Gastroesophageal sphincter (tissue), 4 donors: Measurements from ENCODE around the gene DENND6B. TPM values are rescaled to one million over a fixed set of nuclear protein-coding genes. Genes with fewer than 3 reads are reported as not detected.

Experiments used
- ATAC-seq: fragments of 150-250 bp; one replicate; pipeline ENCODE4 v1.9.1; 2016; ENCODE audit warnings: mild to moderate bottlenecking, moderate library complexity
- H3K27ac ChIP-seq, 4 donors: fragments of 200-600 bp; sonication (generic) in 3 of 4; 1 replicate in 3 of 4; 2 replicates in 1 of 4; pipeline ENCODE4 v1.5.1; 2016 to 2019
- H3K27me3 ChIP-seq: fragments of 200-600 bp; sonication (generic); one replicate; pipeline ENCODE4 v1.5.1; 2019
- H3K36me3 ChIP-seq, 2 donors: fragments of 200-600 bp; sonication (generic); one replicate each; pipeline ENCODE4 v1.5.1; 2019; ENCODE audit warnings: control low read depth in 1 of 2
- H3K4me1 ChIP-seq, 3 donors: fragments of 200-600 bp; sonication (generic); 1 replicate in 2 of 3; 2 replicates in 1 of 3; pipeline ENCODE4 v1.5.1; 2016 to 2019; ENCODE audit warnings: control low read depth in 2 of 3
- H3K4me3 ChIP-seq, 2 donors: fragments of 200-600 bp; sonication (generic); one replicate each; pipeline ENCODE4 v1.5.1; 2019; ENCODE audit warnings: mild to moderate bottlenecking in 1 of 2, moderate library complexity in 1 of 2
- H3K9me3 ChIP-seq, 3 donors: fragments of 200-600 bp; sonication (generic); one replicate each; pipeline ENCODE4 v1.5.1; 2017 to 2019; ENCODE audit warnings: control low read depth in 2 of 3
- EP300 ChIP-seq: sonication (generic); formaldehyde crosslinking; IDR thresholded peaks from one replicate; pipeline ENCODE4 v1.6.1; 2017; ENCODE audit warnings: antibody characterized with exemption, mild to moderate bottlenecking
- POLR2A ChIP-seq, 2 donors: fragments of 450-650 bp; IDR thresholded peaks; one replicate each; pipeline ENCODE4 v1.6.1; 2017; ENCODE audit warnings: antibody characterized with exemption in 2 of 2, mild to moderate bottlenecking in 2 of 2, moderate library complexity in 1 of 2
- POLR2AphosphoS5 ChIP-seq: sonication (generic); formaldehyde crosslinking; IDR thresholded peaks from one replicate; pipeline ENCODE4 v1.6.1; 2017; ENCODE audit warnings: antibody characterized with exemption
- WGBS, 2 donors: methylation state at CpG; one replicate each; pipeline ENCODE4 v1.1.5; 2018; ENCODE audit warnings: low coverage in 1 of 2; 5-methylcytosine and 5-hydroxymethylcytosine counted together
- total RNA-seq, 4 donors: library from RNA; depleted of rRNA; stranded (reverse); fragments of >200 nt; gene quantifications; one replicate each; pipeline ENCODE4 v1.1.0, GENCODE V29; 2016
- TF ChIP-seq, protein P1 (sequence below), 4 experiments: fragments of 200-600 bp in 2 of 4; fragments of 450-650 bp in 2 of 4; sonication (generic) in 1 of 4; IDR thresholded peaks; one replicate each; pipeline ENCODE4 v1.5.1; 2017 to 2019; ENCODE audit warnings: antibody characterized with exemption in 4 of 4, mild to moderate bottlenecking in 2 of 4, moderate library complexity in 2 of 4

Gene DENND6B
- total RNA-seq, 4 donors from 2014 or later: 2.0 to 4.8 (median 2.8) TPM

DNA sequence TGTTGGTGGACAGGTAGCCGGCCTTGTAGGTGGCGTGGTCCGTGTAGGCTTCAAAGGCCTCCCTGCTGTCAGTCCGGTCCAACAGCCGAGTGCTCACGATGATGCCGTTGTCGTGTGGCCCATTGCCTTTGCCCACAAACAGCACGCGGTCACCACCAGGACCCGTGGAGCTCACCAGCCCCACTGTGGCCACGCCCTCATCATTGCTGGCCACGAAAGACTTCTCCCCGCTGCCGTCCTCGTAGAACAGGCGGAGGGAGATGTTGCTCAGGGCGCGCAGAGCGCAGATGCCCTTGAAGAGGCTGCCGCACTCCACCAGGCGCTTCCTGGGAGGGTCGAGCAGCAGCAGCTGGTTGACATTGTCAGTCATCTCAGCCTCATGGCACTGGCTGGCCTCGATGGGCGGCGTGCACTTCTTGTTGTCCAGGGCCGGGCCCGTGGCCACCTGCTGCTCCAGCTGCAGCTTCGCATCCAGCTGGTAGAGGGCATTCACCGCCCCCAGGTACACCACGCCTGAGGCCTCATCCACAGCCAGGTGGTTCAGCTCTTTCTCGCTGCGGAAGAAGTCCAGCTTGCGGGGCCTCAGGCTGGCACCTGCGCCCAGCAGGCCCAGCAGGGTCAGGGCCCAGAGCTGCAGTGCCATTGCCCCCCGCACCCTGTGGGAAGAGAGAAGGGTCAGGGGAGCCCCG lies 36.7 kb downstream of the DENND6B start:
- peaks cover 0 to 62% of the 10 kb centered on the region in 2 donors for H3K36me3 ChIP-seq
- H3K27me3 ChIP-seq: no peaks in the 10 kb centered on the region
- no CpG with 5 or more reads among the region's 37 CpGs for WGBS, 2 donors
- no peak overlapping the region for H3K27ac ChIP-seq
- no peak overlapping the region for H3K4me3 ChIP-seq
- no peaks in the 10 kb centered on the region for H3K9me3 ChIP-seq
- peaks cover 0 to 60% (median 25%) of the 10 kb centered on the region in 3 donors for H3K4me1 ChIP-seq
- TF ChIP-seq EP300: no peak
- TF ChIP-seq POLR2A (IDR thresholded peaks at IDR 0.05): no peak
- no peak for TF ChIP-seq POLR2AphosphoS5
- TF ChIP-seq, protein P1, sequence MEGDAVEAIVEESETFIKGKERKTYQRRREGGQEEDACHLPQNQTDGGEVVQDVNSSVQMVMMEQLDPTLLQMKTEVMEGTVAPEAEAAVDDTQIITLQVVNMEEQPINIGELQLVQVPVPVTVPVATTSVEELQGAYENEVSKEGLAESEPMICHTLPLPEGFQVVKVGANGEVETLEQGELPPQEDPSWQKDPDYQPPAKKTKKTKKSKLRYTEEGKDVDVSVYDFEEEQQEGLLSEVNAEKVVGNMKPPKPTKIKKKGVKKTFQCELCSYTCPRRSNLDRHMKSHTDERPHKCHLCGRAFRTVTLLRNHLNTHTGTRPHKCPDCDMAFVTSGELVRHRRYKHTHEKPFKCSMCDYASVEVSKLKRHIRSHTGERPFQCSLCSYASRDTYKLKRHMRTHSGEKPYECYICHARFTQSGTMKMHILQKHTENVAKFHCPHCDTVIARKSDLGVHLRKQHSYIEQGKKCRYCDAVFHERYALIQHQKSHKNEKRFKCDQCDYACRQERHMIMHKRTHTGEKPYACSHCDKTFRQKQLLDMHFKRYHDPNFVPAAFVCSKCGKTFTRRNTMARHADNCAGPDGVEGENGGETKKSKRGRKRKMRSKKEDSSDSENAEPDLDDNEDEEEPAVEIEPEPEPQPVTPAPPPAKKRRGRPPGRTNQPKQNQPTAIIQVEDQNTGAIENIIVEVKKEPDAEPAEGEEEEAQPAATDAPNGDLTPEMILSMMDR (IDR thresholded peaks at IDR 0.05): no peak
- no peak for ATAC-seq

DNA sequence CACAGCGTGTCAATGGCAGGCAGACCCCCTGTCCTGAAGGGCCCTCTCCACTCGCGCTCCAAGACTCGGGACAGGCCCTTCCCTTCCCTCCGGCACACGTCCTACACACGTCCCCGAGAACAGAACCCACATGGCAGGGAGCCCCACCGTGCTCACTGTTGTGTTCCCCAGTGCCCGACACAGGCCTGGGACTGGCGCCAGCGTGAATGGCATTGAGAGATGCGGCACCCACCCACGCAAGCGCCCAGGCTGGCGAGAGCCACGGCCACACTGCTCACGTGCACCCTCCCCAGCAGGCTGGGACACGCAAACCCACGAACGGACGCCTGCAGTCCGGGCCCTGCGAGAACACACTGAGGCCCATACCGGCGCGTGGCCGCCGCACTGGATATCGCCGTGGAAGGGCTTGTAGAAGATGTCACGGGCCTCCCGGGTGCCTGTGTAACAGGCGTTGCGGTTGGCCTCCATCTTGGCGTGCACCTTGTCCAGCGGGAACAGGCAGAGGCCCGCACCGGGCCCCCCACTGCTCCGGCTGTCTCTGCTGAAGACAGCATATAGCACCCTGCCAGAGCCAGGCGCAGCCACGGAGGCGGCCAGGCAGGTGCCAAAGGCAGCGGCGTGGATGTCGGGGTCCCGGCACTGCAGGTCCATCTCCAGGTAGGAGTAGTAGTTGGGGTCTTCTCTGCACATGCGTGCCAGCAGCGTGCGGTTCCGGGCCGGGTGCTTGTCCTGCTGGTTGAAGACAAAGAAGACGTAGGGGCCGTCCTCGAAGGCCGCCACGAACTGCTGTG lies 37.5 kb downstream of the DENND6B start:
- no peaks in the 10 kb centered on the region for H3K27me3 ChIP-seq
- TF ChIP-seq POLR2A (IDR thresholded peaks at IDR 0.05) (no peak), EP300 (no peak), POLR2AphosphoS5 (no peak)
- TF ChIP-seq, protein P1 (IDR thresholded peaks at IDR 0.05): no peak
- 88% methylated on average over 9 of the region's 57 CpGs; no CpG with 5 or more reads in 1 of the 2 donors for WGBS, 2 donors
- no peaks in the 10 kb centered on the region for H3K9me3 ChIP-seq
- H3K27ac ChIP-seq: no peak overlapping the region
- ATAC-seq: no peak
- H3K4me3 ChIP-seq: no peak overlapping the region
- peaks cover 0 to 52% (median 22%) of the 10 kb centered on the region in 3 donors for H3K4me1 ChIP-seq
- peaks cover 0 to 69% of the 10 kb centered on the region in 2 donors for H3K36me3 ChIP-seq

DNA sequence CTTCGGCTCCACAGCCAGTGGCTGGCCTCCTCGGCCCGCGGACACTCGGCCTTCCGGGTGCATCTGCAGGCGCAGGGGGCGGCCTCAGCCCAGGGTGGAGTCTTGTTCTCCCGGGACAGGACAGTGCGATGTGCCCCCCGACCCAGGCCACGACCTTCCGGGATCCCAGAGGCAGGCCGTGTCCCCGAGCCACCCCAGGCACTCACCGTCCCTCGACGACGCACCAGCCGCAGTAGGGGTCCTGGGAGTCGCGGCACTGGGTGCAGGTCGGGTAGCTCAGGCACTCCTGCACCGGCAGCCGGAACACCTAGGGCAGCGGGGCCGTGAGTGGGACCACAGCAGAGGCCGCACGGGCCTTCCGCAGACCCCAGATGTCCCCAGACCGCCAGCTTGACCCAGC lies 39.1 kb downstream of the DENND6B start:
- peaks cover 0 to 85% of the 10 kb centered on the region in 2 donors for H3K36me3 ChIP-seq
- H3K9me3 ChIP-seq: no peaks in the 10 kb centered on the region
- H3K4me1 ChIP-seq: peaks cover 0 to 40% (median 5%) of the 10 kb centered on the region in 3 donors
- no CpG with 5 or more reads among the region's 31 CpGs for WGBS, 2 donors
- no peak overlapping the region for H3K4me3 ChIP-seq
- H3K27ac ChIP-seq: no peak overlapping the region
- TF ChIP-seq POLR2A (IDR thresholded peaks at IDR 0.05) (no peak), EP300 (no peak), POLR2AphosphoS5 (no peak)
- TF ChIP-seq, protein P1 (IDR thresholded peaks at IDR 0.05): no peak
- no peaks in the 10 kb centered on the region for H3K27me3 ChIP-seq
- ATAC-seq: no peak

DNA sequence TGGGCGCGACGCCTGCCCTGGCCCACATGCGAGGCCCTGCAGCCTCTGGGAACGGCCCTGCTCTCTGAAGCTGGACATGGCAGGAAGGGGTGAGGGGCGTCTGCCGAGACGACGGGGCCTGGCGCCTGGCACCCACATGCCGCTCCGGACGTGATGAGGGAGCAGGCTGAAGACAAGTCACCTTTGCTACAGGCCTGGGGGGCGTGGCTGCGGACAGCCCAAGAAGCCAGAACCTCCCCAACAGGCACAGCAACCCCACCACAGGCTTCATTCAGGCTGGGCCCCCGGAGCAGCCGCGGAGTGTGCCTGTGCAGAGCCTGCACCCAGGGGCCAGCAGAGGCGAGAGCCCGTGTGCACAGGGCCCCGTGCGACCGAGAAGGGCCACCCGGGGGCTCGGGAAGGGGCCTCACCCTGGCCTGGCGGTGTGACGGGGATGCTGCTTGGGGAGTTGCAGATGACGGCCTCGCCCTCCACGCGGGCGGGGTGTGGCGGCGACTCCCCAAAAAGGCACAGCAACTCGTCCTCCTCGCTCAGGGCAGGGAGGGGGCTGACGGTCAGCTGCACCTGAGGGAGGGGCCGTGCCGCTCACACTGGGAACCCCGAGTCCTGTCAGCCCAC lies 40.0 kb downstream of the DENND6B start:
- Histone ChIP-seq H3K27ac (no peak overlapping the region), H3K4me3 (no peak overlapping the region), H3K9me3 (no peaks in the 10 kb centered on the region), H3K36me3 (peaks cover 0 to 95% of the 10 kb centered on the region in 2 donors), H3K4me1 (peaks cover 0 to 40% (median 0%) of the 10 kb centered on the region in 3 donors), H3K27me3 (no peaks in the 10 kb centered on the region)
- no CpG with 5 or more reads among the region's 40 CpGs for WGBS, 2 donors
- ATAC-seq: no peak
- TF ChIP-seq, protein P1 (IDR thresholded peaks at IDR 0.05): no peak
- TF ChIP-seq POLR2AphosphoS5 (no peak), EP300 (no peak), POLR2A (IDR thresholded peaks at IDR 0.05) (no peak)
